ENCODE measurements around the gene CAVIN2.

GRCh38 chr2:191806396-191806795 lies 40.5 kb downstream of the CAVIN2 start:
- TF ChIP-seq CTCF (conservative IDR thresholded peaks at IDR 0.05; ENCODE audit: low read length) (no peak), EZH2phosphoT487 (IDR thresholded peaks at IDR 0.05; ENCODE audit: borderline replicate concordance, low read depth, low read length) (no peak)

Measured in OCI-LY7 (cell line).